ENCODE measurements around the gene KCNE4.

DNA sequence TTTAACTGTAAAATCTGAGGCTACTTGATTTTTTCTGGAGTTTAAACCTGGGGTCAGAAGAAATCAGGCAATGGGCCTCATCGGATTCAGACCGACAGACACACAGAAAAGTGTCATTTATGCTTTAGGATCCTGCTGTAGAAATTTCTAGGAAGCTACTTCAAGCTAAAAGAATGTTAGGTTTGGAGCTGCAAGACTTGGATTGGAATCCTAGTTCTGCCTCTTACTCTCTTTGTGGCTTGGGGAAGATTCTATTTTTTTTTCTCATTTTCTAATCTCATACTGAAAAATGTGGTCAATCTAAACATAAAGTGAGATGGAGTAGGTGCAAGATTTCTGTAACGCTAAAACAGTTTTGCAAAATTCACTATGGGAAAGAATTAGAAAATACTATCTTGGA is 48.8 kb upstream of the KCNE4 start:
- TF ChIP-seq POLR2AphosphoS5 (IDR thresholded peaks at IDR 0.05) (no peak), POLR2A (IDR thresholded peaks at IDR 0.05) (no peak)

Measured in prostate gland (tissue), 1 donor.